Measurements from ENCODE around the gene SPATA2L.
A peak's percentile ranks its signal among the peaks of the same experiment; 100 is the strongest.

Gene SPATA2L

GRCh38 chr16:89727406-89728120 lies 26.1 kb upstream of the SPATA2L start:
- no peak overlapping the region for H4K8ac ChIP-seq (ENCODE audit: low read depth, low read length)
- H3K14ac ChIP-seq (ENCODE audit: low read length) = no peak overlapping the region
- no peak overlapping the region for H3K4me3 ChIP-seq (ENCODE audit: low read length in 2 of 2)
- no peak overlapping the region for H2BK15ac ChIP-seq (ENCODE audit: low read length)
- H3K4ac ChIP-seq (ENCODE audit: low read length) = no peak overlapping the region
- H3K18ac ChIP-seq (ENCODE audit: low read length) = peak overlapping the region; percentile 27
- H4K91ac ChIP-seq (ENCODE audit: low read depth, low read length, poor library complexity) = no peak overlapping the region
- peak overlapping the region; percentile 43 for H3K23ac ChIP-seq (ENCODE audit: low read depth, low read length, poor library complexity)
- no peak overlapping the region for H2BK120ac ChIP-seq (ENCODE audit: low read depth, low read length)
- H3K9me3 ChIP-seq (replicated peaks in 1 of 2; ENCODE audit: control insufficient read depth in 2 of 2, insufficient read depth in 1 of 2, low read depth in 1 of 2, low read length in 2 of 2) = no peaks in the 10 kb centered on the region
- H3K79me1 ChIP-seq (ENCODE audit: low read depth, low read length) = peaks cover 7% of the 10 kb centered on the region
- peak overlapping the region; percentile 75 for H2BK12ac ChIP-seq (ENCODE audit: low read length)
- no CpG with 5 or more reads among the region's 17 CpGs for WGBS, 2 donors (ENCODE audit: extremely low coverage in 2 of 2, insufficient read length in 2 of 2, insufficient replicate concordance in 1 of 2)
- peaks cover 0 to 6% (median 1%) of the 10 kb centered on the region in 3 experiments for H3K27me3 ChIP-seq (ENCODE audit: control insufficient read depth in 3 of 3, insufficient read depth in 3 of 3, low read depth in 1 of 3, low read length in 3 of 3)
- H3K27ac ChIP-seq (replicated peaks; ENCODE audit: low read length) = no peak overlapping the region
- no peak overlapping the region for H2BK5ac ChIP-seq (ENCODE audit: low read length)
- no peak overlapping the region for H2AK5ac ChIP-seq (ENCODE audit: low read depth, low read length)
- H3K9ac ChIP-seq (ENCODE audit: low read depth, low read length, poor library complexity) = no peak overlapping the region
- H2AFZ ChIP-seq (ENCODE audit: low read length) = no peak overlapping the region
- no peak for DNase-seq (ENCODE audit: low spot score)
- H3K4me1 ChIP-seq (ENCODE audit: control insufficient read depth in 2 of 2, insufficient read depth in 1 of 2, low read depth in 1 of 2, low read length in 2 of 2) = peaks cover 11 to 17% of the 10 kb centered on the region in 2 donors
- H3K4me2 ChIP-seq (ENCODE audit: insufficient read depth, low read length, poor library complexity, severe bottlenecking) = no peak overlapping the region
- H3K36me3 ChIP-seq (replicated peaks in 1 of 2; ENCODE audit: control insufficient read depth in 2 of 2, insufficient read depth in 2 of 2, low read length in 2 of 2) = peaks cover 28 to 82% of the 10 kb centered on the region in 2 donors

GRCh38 chr16:89723279-89724250 lies 22.1 kb upstream of the SPATA2L start:
- H3K27me3 ChIP-seq (ENCODE audit: control insufficient read depth in 3 of 3, insufficient read depth in 3 of 3, low read depth in 1 of 3, low read length in 3 of 3) = peaks cover 0 to 16% (median 5%) of the 10 kb centered on the region in 3 experiments
- DNase-seq (ENCODE audit: low spot score) = no peak
- WGBS, 2 donors (ENCODE audit: extremely low coverage in 2 of 2, insufficient read length in 2 of 2, insufficient replicate concordance in 1 of 2) = no CpG with 5 or more reads among the region's 30 CpGs
- peak overlapping the region; percentile 80 for H3K23ac ChIP-seq (ENCODE audit: low read depth, low read length, poor library complexity)
- H3K79me1 ChIP-seq (ENCODE audit: low read depth, low read length) = peaks cover 7% of the 10 kb centered on the region
- peak overlapping the region; percentile 50 for H3K9ac ChIP-seq (ENCODE audit: low read depth, low read length, poor library complexity)
- no peak overlapping the region for H2BK120ac ChIP-seq (ENCODE audit: low read depth, low read length)
- H3K4me3 ChIP-seq (ENCODE audit: low read length in 2 of 2) = peak overlapping the region; percentile 28 to 92
- no peaks in the 10 kb centered on the region for H3K9me3 ChIP-seq (replicated peaks in 1 of 2; ENCODE audit: control insufficient read depth in 2 of 2, insufficient read depth in 1 of 2, low read depth in 1 of 2, low read length in 2 of 2)
- no peak overlapping the region for H3K4me2 ChIP-seq (ENCODE audit: insufficient read depth, low read length, poor library complexity, severe bottlenecking)
- H4K8ac ChIP-seq (ENCODE audit: low read depth, low read length) = no peak overlapping the region
- H2BK5ac ChIP-seq (ENCODE audit: low read length) = no peak overlapping the region
- peak overlapping the region; percentile 63 for H2AK5ac ChIP-seq (ENCODE audit: low read depth, low read length)
- H2BK12ac ChIP-seq (ENCODE audit: low read length) = no peak overlapping the region
- no peak overlapping the region for H3K18ac ChIP-seq (ENCODE audit: low read length)
- H4K91ac ChIP-seq (ENCODE audit: low read depth, low read length, poor library complexity) = no peak overlapping the region
- no peak overlapping the region for H3K27ac ChIP-seq (replicated peaks; ENCODE audit: low read length)
- H3K4me1 ChIP-seq (ENCODE audit: control insufficient read depth in 2 of 2, insufficient read depth in 1 of 2, low read depth in 1 of 2, low read length in 2 of 2) = peaks cover 16 to 18% of the 10 kb centered on the region in 2 donors
- no peak overlapping the region for H3K4ac ChIP-seq (ENCODE audit: low read length)
- H2BK15ac ChIP-seq (ENCODE audit: low read length) = no peak overlapping the region
- peaks cover 19 to 46% of the 10 kb centered on the region in 2 donors for H3K36me3 ChIP-seq (replicated peaks in 1 of 2; ENCODE audit: control insufficient read depth in 2 of 2, insufficient read depth in 2 of 2, low read length in 2 of 2)
- no peak overlapping the region for H2AFZ ChIP-seq (ENCODE audit: low read length)
- H3K14ac ChIP-seq (ENCODE audit: low read length) = no peak overlapping the region

- H3K36me3 ChIP-seq (replicated peaks in 1 of 2; ENCODE audit: control insufficient read depth in 2 of 2, insufficient read depth in 2 of 2, low read length in 2 of 2) = peaks cover 15 to 39% of the 10 kb centered on the region in 2 donors
- no peak overlapping the region for H2BK15ac ChIP-seq (ENCODE audit: low read length)
- no peak for DNase-seq (ENCODE audit: low spot score)
- no peak overlapping the region for H3K18ac ChIP-seq (ENCODE audit: low read length)
- H2AFZ ChIP-seq (ENCODE audit: low read length) = peak overlapping the region; percentile 99
- peak overlapping the region; percentile 29 for H2BK5ac ChIP-seq (ENCODE audit: low read length)
- WGBS, 2 donors (ENCODE audit: extremely low coverage in 2 of 2, insufficient read length in 2 of 2, insufficient replicate concordance in 1 of 2) = no CpG with 5 or more reads among the region's 56 CpGs
- H3K79me1 ChIP-seq (ENCODE audit: low read depth, low read length) = peaks cover 7% of the 10 kb centered on the region
- peak overlapping the region; percentile 76 for H3K14ac ChIP-seq (ENCODE audit: low read length)
- H2BK12ac ChIP-seq (ENCODE audit: low read length) = no peak overlapping the region
- H3K27ac ChIP-seq (replicated peaks; ENCODE audit: low read length) = no peak overlapping the region
- H2BK120ac ChIP-seq (ENCODE audit: low read depth, low read length) = no peak overlapping the region
- no peaks in the 10 kb centered on the region for H3K9me3 ChIP-seq (replicated peaks in 1 of 2; ENCODE audit: control insufficient read depth in 2 of 2, insufficient read depth in 1 of 2, low read depth in 1 of 2, low read length in 2 of 2)
- H4K8ac ChIP-seq (ENCODE audit: low read depth, low read length) = no peak overlapping the region
- peak overlapping the region; percentile 83 for H3K9ac ChIP-seq (ENCODE audit: low read depth, low read length, poor library complexity)
- H3K4me2 ChIP-seq (ENCODE audit: insufficient read depth, low read length, poor library complexity, severe bottlenecking) = peak overlapping the region; percentile 100
- H3K27me3 ChIP-seq (ENCODE audit: control insufficient read depth in 3 of 3, insufficient read depth in 3 of 3, low read depth in 1 of 3, low read length in 3 of 3) = peaks cover 0 to 17% (median 5%) of the 10 kb centered on the region in 3 experiments
- peak overlapping the region; percentile 91 to 92 for H3K4me3 ChIP-seq (ENCODE audit: low read length in 2 of 2)
- no peak overlapping the region for H4K91ac ChIP-seq (ENCODE audit: low read depth, low read length, poor library complexity)
- peak overlapping the region; percentile 75 for H3K23ac ChIP-seq (ENCODE audit: low read depth, low read length, poor library complexity)
- peaks cover 13 to 14% of the 10 kb centered on the region in 2 donors for H3K4me1 ChIP-seq (ENCODE audit: control insufficient read depth in 2 of 2, insufficient read depth in 1 of 2, low read depth in 1 of 2, low read length in 2 of 2)
- H3K4ac ChIP-seq (ENCODE audit: low read length) = no peak overlapping the region
- H2AK5ac ChIP-seq (ENCODE audit: low read depth, low read length) = no peak overlapping the region
These were observed 21.1 kb upstream of the SPATA2L start for GRCh38 chr16:89722392-89723278.

All from neuronal stem cell (in vitro differentiated cells).